Left kidney (tissue), 2 donors: ENCODE data around the gene FAM168A. TPM values are rescaled to one million over a fixed set of nuclear protein-coding genes. Genes with fewer than 3 reads are reported as not detected.
"Not testable (repeated sequence)": the region's sequence is repeated elsewhere in the genome, so short reads cannot be mapped to it uniquely, and the experiment has no call there.

Experiments
- DNase-seq: peaks from one replicate; pipeline ENCODE4 v3.0.0-alpha.2; 2013
- polyA plus RNA-seq: library from polyadenylated mRNA; unstranded; fragments of 120-200 nt; gene quantifications from one replicate; pipeline ENCODE4 v1.2.1, GENCODE V29; 2013; ENCODE audit not compliant: insufficient read length

FAM168A gene
- polyA plus RNA-seq, 1 donor, result 49.7 TPM

DNA sequence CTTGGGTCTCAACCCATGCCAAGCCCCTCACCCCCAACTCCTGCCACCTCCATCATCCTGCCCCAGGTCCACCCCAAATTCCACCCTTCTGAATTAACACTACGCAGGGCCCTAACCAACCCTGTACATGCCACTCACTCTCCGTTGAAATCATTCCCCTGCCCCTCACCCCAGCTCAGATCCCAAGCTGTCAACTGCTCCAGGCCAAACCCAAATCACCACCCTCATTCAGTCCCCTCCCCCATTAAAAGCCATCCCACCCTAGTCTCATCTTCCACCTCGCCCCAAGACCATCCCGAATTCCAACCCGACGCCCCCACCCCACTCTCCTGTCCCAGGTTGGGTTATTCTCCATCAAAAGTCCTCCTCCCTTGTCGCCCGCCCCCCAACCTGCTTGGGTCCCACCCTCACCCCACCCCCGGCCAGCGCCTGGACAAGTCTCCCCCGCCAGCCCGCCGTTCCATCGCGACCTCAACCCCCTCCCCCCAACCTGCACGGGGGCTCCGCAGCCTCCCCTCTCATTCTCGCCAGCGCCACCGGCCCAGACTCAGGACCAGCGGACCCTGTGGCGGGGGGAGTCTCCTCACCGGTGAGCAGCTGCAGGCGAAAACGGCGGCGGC is 466 bp downstream of the FAM168A start:
- no peak for DNase-seq

DNA sequence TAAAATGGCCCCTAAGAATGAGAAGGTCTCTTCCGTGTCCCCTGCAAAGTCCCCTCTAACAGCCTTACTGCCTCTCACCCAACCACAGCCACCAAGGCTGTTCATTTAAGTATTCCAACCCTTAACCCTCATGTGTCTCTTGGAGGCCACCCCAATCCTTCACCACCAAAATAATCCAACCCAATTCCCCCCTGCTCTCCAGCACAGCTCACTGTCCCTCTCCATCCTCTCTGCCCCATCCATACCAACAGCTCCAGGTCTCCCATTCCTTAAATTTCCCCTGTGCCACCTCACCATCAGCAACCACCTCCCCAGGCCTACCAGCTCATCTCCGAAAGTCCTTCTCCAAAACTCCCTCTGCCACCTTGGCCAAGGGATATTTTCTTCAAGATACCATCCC is 1.4 kb downstream of the FAM168A start:
- no peak for DNase-seq

DNA sequence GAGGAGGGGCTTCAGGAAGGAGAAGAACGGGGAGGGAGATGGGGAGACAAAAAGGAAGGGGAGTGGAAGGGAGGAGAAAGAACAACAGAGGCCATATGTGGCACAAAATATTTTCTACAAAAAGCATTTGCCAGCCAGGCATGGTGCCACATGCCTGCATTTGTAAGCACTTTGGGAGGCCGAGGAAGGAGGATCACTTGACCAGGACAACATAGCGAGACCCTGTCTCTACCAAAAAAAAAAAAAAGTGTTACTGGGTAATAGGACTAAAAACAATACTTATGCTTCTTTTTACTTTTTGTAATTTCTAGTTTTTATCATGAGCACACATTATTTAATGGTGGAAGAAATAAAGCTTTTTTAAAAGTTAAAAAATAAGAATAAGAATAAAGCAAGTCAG is 5.3 kb downstream of the FAM168A start:
- DNase-seq, result no peak

DNA sequence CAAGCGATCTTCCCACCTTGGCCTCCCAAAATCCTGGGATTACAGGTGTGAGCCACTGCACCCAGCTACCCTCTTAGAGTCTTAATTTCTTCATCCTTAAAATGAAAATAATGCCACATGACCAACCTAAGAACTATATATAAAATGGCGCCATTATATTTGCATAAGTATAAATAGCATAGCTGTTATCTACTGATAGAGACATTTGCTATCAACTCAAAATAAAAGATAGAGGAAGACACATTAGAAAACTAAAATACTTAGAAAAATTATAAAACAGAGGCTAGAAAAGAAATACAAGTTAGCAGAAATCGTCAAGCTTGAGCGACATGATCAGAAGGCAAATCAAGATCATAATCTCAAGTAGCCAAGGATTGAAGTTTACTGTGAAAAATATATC is 6.2 kb downstream of the FAM168A start:
- no peak for DNase-seq

DNA sequence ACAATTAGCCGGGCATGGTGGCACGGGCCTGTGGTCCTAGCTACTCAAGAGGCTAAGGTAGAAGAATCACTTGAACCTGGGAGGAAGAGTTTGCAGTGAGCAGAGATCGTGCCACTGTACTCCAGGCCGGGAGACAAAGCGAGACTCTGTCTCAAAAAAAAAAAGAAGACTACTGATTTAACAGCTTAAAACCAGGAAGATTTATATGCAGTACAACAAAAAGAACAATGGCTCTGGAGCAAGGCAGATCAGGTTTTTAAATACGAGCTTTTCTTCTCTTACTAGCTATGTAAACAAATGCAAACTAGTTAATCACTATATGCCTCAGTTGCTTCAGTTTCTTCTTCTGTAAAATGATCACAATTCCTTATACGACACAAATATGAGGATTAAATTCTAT is 6.9 kb downstream of the FAM168A start:
- DNase-seq, result no peak

DNA sequence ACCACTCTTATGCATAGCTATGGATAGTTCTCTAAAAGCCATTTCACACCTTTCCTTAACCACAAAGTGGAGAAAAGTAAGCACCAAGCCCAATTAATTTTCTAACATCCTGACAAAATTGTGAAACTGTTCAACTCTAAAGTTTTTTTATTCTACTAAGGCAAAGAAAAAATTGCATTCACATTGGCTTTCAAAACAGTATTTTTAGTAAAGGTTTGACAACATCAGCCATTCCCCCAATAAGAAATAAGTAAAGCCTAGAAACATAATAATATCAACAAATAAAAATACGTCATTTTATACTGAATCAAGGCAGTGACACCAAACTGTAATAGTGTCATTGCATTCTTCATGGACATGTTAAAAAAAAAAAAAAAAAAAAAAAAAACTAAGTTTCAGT is 11.1 kb downstream of the FAM168A start:
- DNase-seq, result no peak

DNA sequence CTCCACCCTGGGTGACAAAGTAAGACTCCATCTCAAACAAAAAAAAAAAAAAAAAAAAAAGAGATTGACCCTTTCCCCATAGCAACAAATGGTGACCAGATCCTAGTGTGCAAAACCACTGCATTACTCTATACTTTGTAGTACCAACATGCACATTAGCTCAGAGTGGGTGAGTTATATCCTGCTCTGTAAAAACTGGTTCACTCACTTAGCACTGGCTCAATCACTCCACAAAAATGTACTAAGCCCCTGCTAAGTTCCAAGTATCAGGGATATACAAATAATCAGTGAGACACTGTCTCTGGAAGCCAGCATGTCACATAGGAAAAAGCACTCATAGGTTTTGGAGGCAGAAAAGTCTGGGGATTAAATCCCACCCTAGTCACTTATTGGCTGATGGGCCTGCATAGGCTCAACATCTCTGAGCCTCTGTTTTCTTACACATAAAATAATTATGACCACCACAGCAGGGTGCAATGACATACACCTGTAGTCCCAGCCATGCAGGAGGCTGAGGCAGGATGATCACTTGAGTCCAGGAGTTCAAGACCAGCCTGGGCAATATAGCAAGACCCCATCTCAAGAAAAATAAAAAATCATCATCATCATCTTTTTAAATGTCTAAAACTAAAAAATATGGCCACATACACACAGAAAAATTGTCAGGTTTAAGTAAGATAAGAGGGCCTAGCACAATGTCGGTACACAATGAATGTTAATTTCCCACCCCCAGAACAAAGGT is 11.9 kb downstream of the FAM168A start:
- DNase-seq, result no peak

DNA sequence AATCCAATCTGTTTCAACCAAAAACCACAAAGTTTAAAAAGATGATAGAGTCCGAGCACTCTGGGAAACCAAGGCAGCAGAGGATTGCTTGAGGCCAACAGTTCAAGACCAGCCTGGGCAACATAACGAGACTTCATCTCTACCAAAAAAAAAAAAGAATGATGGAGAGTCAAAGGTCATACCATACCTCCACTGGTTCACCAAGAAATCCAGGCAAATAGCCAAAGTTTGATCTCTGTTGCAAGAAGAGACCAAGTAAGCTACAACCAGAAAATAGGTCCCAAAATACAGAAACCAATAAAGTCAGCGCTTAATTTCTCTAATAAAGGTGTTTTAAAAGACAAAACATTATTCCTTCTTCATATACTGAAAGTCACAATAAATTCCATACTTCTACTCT is 13.1 kb downstream of the FAM168A start:
- DNase-seq, result no peak

DNA sequence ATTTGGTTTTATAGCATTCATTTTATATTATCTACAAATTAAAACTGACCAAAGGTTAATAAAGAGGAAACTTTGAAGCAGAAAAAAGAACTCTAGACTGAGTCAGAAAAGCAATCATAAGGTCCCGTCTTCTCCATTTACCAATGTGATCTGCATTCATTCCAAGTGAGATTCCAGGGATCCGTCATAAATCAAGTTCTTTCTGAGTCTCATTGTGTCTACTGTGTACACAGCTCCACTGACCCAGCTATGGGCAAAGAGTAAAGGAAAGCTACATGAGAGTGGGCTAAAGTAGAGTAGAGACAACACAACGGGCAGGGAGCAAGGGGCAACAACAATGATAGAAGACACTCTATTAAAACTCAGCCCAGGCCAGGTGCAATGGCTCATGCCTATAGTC is 15.3 kb downstream of the FAM168A start:
- no peak for DNase-seq

DNA sequence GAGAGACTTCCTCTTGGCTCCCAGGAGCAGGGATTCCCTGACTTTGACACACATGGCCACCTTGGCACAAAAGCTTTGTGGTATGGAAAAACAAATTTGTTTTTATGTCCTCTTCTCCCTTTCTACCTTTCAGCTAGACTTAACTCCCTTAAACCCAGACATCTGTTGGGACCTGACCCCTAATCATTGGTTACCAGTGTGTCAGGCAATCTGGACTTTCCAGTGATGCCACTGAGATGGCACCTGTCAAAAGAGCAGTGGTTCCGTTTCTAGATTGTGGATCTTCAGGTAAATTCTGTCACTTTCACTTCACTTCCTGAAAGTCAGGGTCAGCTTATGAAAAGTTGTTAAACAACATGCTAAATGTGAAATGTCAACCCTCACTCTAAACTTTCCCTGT is 17.2 kb downstream of the FAM168A start:
- not testable (repeated sequence) for DNase-seq

DNA sequence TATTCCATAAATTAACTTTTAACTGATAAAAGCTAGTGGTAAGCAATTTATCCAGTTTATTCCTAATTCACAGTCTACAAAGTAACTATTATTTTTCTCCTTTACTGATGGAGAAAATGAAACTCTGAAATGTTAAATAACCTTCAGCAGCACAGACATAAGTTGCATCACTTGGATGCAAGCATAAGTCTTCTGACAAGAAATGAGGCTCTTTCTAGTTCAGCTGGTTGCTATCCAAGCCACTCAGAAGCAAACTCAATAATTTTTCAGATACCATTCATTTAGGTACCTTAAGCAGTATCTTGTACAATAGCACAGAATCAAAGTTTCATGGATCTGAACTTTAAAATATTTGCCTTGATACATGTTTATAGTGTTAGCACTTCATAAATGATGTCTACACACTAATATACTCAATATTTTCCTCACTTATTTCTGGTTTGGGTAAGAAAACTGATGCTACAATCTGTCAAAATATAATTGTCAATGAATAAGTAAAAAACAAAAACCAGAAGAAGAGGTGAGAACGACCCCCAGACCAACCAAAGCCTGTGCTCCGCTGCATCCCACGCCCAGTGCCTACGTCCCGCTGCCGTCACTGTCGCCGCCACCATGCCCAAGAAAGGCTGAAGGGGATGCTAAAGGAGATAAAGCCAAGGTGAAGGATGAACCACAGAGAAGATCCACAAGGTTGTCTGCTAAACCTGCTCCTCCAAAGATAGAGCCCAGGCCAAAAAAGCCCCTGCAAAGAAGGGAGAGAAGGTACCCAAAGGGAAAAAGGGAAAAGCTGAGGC is 18.1 kb downstream of the FAM168A start:
- no peak for DNase-seq

DNA sequence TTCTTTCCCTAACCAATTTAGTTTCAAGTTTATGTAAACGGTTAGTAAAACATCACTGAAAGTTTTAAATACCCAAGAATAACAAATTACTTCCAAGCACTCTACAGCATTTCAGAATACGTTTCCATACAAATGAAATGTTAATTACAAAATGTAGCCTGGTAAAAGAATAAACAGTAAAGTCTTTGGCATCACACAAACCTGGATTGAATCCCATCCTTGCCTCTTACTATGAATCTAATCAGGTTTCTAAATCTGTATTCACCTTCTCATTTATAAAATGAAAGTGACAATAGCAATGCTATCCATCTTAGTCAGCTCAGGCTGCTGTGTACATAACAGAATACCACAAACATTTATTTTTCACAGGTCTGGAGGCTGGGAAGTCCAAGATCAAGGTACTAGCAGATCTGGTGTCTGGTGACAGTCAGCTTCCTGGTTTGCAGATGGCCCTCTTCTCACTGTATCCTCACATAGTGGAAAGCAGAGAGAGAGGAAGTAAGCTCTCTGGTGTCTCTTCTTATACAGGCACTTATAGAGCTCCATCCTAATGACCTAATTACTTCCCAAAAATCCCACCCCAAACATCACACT is 19.2 kb downstream of the FAM168A start:
- no peak for DNase-seq

DNA sequence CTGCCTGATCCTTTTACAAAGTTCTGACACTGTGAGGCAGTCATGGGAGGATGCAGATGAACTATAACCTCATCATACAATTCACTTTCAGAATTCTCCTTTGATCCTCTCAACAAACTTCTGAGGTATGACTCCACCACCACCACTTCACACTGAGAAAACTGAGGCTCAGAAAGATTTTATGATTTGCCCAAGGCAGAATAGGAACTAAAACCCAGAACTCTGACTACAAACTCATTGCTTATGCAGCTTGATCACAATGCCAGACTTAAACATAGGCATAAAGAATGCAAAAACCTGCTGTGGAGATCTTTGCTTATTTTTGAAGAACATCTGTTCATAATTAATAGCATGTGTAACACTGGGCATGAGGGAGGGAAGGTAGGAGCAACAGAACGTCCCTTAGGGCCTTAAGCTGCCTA is 20.4 kb downstream of the FAM168A start:
- DNase-seq, result no peak

DNA sequence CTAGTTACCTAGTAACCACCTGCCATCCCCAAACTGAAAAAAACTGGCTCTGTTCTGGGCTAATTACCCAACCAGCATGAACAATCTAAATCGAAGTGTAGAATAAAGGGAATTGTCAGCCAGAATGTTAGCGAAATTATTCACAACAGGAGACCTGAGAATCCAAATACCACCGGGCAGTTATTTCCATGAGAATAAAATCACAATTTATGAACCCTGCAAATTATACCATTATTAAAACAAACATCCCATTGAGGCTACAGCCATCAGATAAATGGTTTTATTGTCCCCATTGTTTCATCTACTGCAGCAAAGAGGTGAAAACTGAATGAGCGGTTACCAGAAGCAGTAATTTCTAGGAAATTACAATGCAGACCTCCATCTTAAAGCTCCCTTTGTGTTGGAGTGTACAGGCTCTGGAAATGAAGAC is 21.7 kb downstream of the FAM168A start:
- DNase-seq, result no peak

DNA sequence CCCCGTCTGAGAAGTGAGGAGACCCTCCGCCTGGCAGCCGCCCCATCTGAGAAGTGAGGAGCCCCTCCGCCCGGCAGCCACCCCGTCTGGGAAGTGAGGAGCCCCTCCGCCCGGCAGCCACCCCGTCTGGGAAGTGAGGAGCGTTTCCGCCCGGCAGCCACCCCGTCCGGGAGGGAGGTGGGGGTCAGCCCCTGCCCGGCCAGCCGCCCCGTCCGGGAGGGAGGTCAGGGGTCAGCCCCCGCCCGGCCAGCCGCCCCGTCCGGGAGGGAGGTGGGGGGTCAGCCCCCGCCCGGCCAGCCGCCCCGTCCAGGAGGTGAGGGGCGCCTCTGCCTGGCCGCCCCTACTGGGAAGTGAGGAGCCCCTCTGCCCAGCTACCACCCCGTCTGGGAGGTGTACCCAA is 25.9 kb downstream of the FAM168A start:
- not testable (repeated sequence) for DNase-seq

DNA sequence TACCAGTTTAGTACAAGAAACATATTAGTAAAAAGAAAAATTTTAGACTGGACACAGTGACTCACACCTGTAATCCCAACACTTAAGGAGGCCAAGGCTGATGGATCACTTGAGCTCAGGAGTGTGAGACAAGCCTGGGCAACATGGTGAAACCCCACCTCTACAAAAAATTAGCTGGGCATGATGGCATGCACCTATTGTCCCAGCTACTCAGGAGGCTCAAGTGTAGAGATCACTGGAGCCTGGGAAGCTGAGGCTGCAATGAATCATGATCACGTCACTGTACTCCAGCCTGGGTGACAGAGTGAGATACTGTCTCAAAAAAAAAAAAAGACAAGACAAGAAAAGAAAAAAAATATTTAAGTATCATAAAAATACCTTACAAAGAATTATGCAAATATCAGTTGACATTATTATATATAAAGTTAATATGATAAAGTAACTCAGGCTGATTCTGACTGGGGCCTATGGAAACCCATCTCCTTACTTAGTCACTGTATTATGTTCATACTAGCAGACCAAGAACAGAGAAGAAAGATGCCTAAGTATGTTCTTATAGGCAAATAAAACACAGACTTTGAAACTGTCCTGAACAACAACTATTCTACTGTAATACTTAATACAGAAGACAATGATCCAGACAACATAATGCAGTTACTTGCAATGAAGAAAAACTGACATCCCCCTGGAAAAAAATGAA is 27.3 kb downstream of the FAM168A start:
- no peak for DNase-seq

DNA sequence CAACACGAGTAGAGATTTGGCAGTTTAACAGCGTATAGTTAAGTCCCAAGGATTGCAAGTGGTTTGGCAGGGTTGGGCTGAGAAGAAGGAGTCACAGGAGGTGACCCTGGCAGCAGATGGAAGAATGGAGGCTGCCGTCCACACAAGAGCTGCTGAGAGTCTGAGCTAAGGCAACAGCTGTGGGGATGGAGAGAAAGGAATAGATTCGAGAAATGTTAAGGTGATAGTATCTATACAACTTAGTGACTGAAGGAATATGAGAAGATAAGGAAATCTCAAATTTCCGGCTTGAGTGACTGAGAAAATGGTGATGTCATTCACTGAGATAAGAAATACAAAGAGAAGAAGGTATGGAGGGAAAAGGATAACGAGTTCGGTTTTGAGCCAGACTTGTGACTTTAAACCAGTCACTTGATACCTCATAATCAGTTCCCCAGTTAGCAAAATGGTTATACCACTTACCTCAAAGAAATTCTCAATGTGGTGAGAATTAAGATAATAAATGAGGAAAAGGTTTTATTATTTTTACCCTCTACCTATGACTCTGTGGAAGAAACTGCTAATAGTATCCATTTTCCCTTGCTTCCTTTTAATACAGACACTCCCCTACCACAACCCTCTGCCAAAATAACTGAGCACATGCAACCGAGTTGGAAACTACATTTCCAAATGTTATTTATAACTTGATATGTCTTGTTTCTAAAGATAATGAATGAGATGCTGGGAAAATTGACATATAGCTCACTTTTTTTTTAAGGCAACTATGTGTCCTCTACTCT is 30.7 kb downstream of the FAM168A start:
- DNase-seq, result no peak

DNA sequence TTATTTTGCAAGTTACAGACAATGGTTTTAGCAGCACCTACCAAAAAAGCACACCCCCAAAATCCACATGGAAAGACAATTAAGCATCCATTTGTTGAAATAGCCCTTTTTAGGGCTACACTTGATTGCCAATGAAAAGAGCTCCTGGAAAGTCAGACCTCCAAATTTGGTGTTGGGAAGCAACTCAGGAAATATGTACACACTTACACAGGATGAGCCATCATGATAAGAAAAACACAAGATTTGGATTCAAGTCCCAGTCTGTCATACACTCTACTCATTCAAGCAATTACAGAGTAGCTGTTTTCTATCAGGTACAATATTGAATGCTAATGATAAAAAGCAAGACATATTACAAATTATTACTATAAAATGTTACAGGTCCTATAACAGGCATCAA is 31.5 kb downstream of the FAM168A start:
- no peak for DNase-seq

DNA sequence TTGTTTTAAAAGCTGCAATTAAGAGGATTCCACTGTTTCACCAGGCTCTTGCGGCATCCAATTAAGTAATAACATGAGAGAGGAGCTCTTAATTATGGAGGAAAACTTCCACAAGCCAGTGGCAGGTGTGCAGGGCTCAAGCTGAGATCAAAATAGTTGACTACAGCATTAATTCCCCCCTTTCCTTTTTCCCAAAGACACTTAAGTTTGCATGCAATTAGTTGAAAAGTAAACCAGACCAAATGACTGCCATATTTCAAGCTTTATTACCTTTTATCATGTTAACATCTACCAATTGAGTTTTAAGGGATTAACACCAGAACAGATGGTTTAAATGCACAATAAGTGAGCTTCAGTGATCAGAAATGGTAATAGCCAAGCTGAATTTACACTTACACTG is 32.1 kb downstream of the FAM168A start:
- DNase-seq, result no peak

DNA sequence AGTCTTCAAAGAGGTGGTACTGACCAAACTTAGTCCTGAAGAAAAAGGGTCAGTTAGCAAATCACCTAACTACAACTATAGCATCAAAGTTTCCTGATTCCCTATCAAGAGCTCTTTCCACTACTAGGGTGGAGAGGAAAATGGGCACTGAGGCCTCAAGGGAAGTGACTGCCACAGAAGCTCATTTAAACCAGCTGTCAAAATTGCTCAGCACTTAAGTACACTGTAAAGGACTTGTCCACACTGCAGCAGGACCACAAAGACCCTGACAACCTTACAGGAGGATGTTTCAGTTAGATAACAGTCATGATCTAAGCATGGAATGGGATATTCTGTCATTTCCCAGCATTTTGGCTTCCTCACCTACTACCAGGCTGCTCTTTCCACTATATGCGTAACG is 33.0 kb downstream of the FAM168A start:
- DNase-seq, result no peak

DNA sequence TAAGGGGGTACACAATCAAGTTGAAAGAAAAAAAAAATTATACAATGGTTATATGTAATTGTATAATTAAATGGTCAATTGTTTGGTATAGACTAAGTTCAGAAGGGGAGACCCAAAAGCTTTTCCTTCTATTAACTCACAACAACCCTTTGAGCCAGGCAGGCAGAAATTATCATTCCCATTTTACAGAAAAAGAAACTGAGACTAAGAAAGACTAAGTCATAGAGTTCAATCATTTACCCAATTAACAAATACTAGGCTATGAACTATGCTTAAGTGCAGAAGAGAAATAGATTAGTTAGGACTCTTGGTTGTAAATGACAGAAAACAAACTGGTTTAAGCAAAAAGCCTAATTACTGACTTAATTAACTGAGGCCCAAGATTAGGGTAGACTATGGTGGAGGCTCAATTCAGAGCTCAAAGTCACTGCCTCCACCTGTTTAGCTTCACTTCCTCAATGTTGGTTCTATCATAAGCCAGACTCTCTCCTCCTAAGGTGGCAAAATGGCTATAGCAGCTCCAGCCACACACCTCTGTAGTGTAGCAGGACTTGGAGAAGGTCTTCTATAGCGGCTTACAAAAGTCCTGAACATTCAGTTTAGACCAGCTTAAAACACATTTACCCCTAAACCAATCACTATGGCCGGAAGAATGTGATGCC is 34.2 kb downstream of the FAM168A start:
- no peak for DNase-seq
